GM12873 (cell line): ENCODE results near the gene C1QTNF1.
A peak's percentile ranks its signal among the peaks of the same experiment; 100 is the strongest.

Experiments
- CTCF ChIP-seq: IDR thresholded peaks from 2 replicates; pipeline ENCODE4 v1.5.1; 2012; ENCODE audit warnings: low read depth, mild to moderate bottlenecking, moderate library complexity, low read length, control low read depth; ENCODE audit not compliant: insufficient read depth; ENCODE audit errors: missing control alignments

The C1QTNF1 gene

GRCh38 chr17:79087428-79088143 is 63.6 kb downstream of the C1QTNF1 start:
- TF ChIP-seq CTCF, result peak; percentile 91

DNA sequence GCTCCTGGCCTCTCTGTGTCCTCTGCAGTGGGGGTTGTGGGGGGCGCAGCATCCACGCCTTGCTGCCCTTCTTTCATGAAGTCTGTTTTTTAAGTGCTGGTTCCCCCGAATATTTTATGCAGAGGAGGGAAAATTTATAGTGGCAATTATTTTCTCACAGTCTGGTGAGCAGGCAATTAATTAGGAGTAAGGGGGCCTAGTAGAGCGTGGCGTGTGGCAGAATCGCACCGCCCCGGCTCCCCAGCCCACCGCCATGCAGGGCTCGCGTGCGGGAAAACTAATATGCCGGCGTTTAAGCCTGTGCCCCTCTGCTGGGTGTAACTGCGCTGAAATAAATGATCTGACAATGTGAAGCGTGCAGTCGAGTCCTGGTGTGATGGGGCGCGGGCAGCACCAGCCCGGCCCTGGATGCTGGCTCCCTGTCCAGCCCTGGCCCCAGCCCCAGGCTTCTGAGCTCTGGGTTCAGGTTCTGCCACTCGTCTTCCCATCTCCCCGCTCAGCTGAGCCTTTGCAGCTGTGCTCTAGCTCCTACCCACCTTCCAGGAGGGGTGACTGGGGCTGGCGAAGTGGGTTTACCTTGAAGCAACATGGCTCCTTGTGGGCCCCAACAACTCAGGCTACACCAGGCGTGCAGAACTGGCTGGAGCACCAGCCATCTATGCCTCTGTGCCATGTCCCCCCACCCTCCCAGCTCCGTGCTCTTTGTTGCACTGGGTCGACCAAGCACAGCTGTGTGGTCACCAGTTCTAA is 64.5 kb downstream of the C1QTNF1 start:
- no peak for TF ChIP-seq CTCF

- no peak for TF ChIP-seq CTCF
Measured at GRCh38 chr17:79088997-79089328, 65.0 kb downstream of the C1QTNF1 start.

DNA sequence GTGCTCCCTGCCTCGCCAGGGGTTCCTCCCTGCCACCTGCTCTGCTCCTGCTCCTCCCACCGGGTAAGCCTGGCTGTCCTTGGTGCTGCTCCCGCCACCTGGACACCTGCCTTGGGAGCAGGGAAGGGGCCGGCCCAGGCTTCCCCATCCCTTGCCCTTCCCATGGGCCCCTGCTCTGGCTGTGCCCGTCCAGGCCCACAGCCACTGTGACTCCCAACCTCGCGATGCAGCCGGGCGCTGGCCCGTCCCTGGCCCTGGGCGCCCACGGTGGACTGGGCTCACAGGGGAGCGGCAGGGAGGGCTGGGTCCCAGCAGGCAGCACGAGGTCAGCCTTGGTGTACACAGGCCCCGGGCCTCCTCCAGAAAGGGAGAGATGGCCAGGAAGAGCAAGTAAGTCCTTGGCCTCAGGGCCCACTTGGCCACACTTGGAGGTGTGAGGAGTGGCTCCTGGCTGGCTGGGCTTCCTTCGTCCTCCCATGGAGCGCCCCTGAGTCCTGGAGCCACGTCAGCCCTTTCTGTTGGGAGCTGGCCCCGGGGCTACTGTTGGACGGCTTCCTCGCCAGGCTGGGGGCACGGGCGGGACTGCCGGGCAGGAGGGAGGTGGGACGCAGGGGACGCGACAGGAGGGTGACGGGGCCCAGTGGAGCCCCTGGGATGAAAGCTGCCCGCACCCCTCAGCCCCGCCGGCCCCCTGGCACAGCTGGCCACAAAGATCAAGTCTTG is 65.9 kb downstream of the C1QTNF1 start:
- no peak for TF ChIP-seq CTCF

GRCh38 chr17:79090443-79091225 is 66.7 kb downstream of the C1QTNF1 start:
- no peak for TF ChIP-seq CTCF

DNA sequence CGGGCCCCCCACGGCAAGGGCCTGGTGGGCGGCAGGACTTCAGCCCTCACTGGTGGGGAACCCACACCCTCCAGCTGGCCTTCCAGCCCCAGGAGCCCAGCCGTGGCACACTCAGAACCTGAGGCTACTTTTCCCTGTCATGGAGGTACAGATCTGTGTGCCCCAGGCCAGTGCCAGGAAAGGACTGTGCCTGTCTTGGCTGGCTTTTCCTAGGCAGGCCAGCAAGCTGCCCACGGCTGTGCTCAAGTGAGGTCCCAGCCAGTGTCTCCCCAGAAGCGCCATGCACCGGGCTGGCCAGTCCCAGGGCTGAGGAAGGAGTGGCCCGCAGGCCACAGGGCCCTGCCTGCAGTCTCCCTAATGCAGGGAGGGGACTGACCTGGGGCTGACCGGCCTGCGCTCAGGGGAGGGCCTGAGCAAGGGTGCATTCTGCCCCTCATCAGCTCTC is 67.3 kb downstream of the C1QTNF1 start:
- TF ChIP-seq CTCF, result no peak
